ENCODE data around the gene KDELR3.

- no peak for TF ChIP-seq TAF1 (IDR thresholded peaks at IDR 0.05; ENCODE audit: borderline replicate concordance, insufficient read depth, low read length)
- TF ChIP-seq POLR2AphosphoS5 (IDR thresholded peaks at IDR 0.05; ENCODE audit: low read depth, low read length): no peak
- no peak for TF ChIP-seq REST (IDR thresholded peaks at IDR 0.05; ENCODE audit: insufficient read depth in 1 of 2, low read depth in 2 of 2, low read length in 2 of 2)
- TF ChIP-seq SIN3A (IDR thresholded peaks at IDR 0.05; ENCODE audit: borderline replicate concordance, insufficient read depth, low read length): no peak
- no peak for TF ChIP-seq FOXP2 (optimal IDR thresholded peaks at IDR 0.05; ENCODE audit: borderline replicate concordance, extremely low read depth, extremely low read length, insufficient read depth)
These were observed 16.5 kb upstream of the KDELR3 start for GRCh38 chr22:38451404-38451803.
